Mesothelial cell of epicardium (in vitro differentiated cells): Measurements from ENCODE around the gene ELL3. TPM values are rescaled to one million over a fixed set of nuclear protein-coding genes. Genes with fewer than 3 reads are reported as not detected.
A peak's percentile ranks its signal among the peaks of the same experiment; 100 is the strongest.
"Not testable (repeated sequence)": the region's sequence is repeated elsewhere in the genome, so short reads cannot be mapped to it uniquely, and the experiment has no call there.

Source experiments
- DNase-seq, 2 experiments: peaks; one replicate each; pipeline ENCODE4 v3.0.0; 2021; ENCODE audit warnings: low spot score in 2 of 2; ENCODE audit not compliant: unreplicated experiment in 2 of 2
- H3K27ac Mint-ChIP-seq: 2 replicates; pipeline ENCODE4 v1.8.0; 2021; ENCODE audit warnings: mixed read lengths
- H3K27me3 Mint-ChIP-seq: 2 replicates; pipeline ENCODE4 v1.8.0; 2021; ENCODE audit warnings: low read depth, mixed read lengths
- H3K36me3 Mint-ChIP-seq: 2 replicates; pipeline ENCODE4 v1.8.0; 2021; ENCODE audit warnings: mixed read lengths
- H3K4me1 Mint-ChIP-seq: 2 replicates; pipeline ENCODE4 v1.8.0; 2021; ENCODE audit warnings: mixed read lengths
- H3K4me3 Mint-ChIP-seq: 2 replicates; pipeline ENCODE4 v1.8.0; 2021; ENCODE audit warnings: mild to moderate bottlenecking, moderate library complexity, mixed read lengths
- H3K9me3 Mint-ChIP-seq: 2 replicates; pipeline ENCODE4 v1.8.0; 2021; ENCODE audit warnings: mixed read lengths
- CTCF ChIP-seq: fragments of 200-600 bp; sonication (generic); IDR thresholded peaks from one replicate; pipeline ENCODE4 v1.5.0; 2021; ENCODE audit warnings: antibody characterized with exemption; ENCODE audit not compliant: unreplicated experiment
- total RNA-seq: library from RNA; stranded (reverse); gene quantifications from 3 replicates; pipeline ENCODE4 v1.2.1, GENCODE V29; 2021

Gene ELL3
- total RNA-seq, 1 donor from 2014 or later: 0.69 TPM

GRCh38 chr15:43749690-43750345 lies 26.9 kb downstream of the ELL3 start:
- no peaks in the 10 kb centered on the region for H3K27me3 Mint-ChIP-seq
- no peak overlapping the region for H3K4me3 Mint-ChIP-seq
- no peak for DNase-seq
- H3K4me1 Mint-ChIP-seq: peaks cover 24% of the 10 kb centered on the region
- peaks cover 4% of the 10 kb centered on the region for H3K36me3 Mint-ChIP-seq
- H3K27ac Mint-ChIP-seq: peak overlapping the region; percentile 61
- no peak for TF ChIP-seq CTCF
- no peaks in the 10 kb centered on the region for H3K9me3 Mint-ChIP-seq

GRCh38 chr15:43748376-43748775 lies 28.4 kb downstream of the ELL3 start:
- H3K4me1 Mint-ChIP-seq: peaks cover 24% of the 10 kb centered on the region
- H3K27ac Mint-ChIP-seq: peak overlapping the region; percentile 35

GRCh38 chr15:43746903-43747309 lies 29.9 kb downstream of the ELL3 start:
- peaks cover 20% of the 10 kb centered on the region for H3K4me1 Mint-ChIP-seq
- H3K4me3 Mint-ChIP-seq: peak overlapping the region; percentile 92
- H3K9me3 Mint-ChIP-seq, H3K27me3 Mint-ChIP-seq, DNase-seq, H3K36me3 Mint-ChIP-seq: not testable (repeated sequence)
- peak overlapping the region; percentile 99 for H3K27ac Mint-ChIP-seq

More at GRCh38 chr15:43748376-43748775, 28.4 kb downstream of the ELL3 start:
- H3K27me3 Mint-ChIP-seq: no peaks in the 10 kb centered on the region
- H3K4me3 Mint-ChIP-seq: peak overlapping the region; percentile 92
- peaks cover 4% of the 10 kb centered on the region for H3K36me3 Mint-ChIP-seq
- no peak for TF ChIP-seq CTCF
- no peak for DNase-seq
- no peaks in the 10 kb centered on the region for H3K9me3 Mint-ChIP-seq

GRCh38 chr15:43746245-43746902 lies 30.4 kb downstream of the ELL3 start, which contains the start of gene PDIA3:
PDIA3 (plus strand) TSS chr15:43746438; CDS start chr15:43746540, 102 bp downstream.
- not testable (repeated sequence) for H3K27me3 Mint-ChIP-seq, H3K9me3 Mint-ChIP-seq, H3K36me3 Mint-ChIP-seq
- peak; percentile 72 to 86 for DNase-seq
- H3K27ac Mint-ChIP-seq: peak within 1 kb of the TSS; percentile 99
- H3K4me1 Mint-ChIP-seq: peaks cover 16% of the 10 kb centered on the region
- H3K4me3 Mint-ChIP-seq: peak within 1 kb of the TSS; percentile 92

- TF ChIP-seq CTCF: no peak
- H3K27ac Mint-ChIP-seq: no peak overlapping the region
- H3K36me3 Mint-ChIP-seq: no peaks in the 10 kb centered on the region
- H3K4me3 Mint-ChIP-seq: no peak overlapping the region
- peaks cover 4% of the 10 kb centered on the region for H3K27me3 Mint-ChIP-seq
- peaks cover 5% of the 10 kb centered on the region for H3K9me3 Mint-ChIP-seq
- no peaks in the 10 kb centered on the region for H3K4me1 Mint-ChIP-seq
- no peak for DNase-seq
Observed at GRCh38 chr15:43735416-43735815, 41.4 kb downstream of the ELL3 start.

GRCh38 chr15:43728053-43728725 lies 48.6 kb downstream of the ELL3 start:
- not testable (repeated sequence) for H3K27me3 Mint-ChIP-seq, H3K36me3 Mint-ChIP-seq, H3K4me1 Mint-ChIP-seq, H3K27ac Mint-ChIP-seq, DNase-seq, H3K9me3 Mint-ChIP-seq, H3K4me3 Mint-ChIP-seq

GRCh38 chr15:43726306-43726705 lies 50.5 kb downstream of the ELL3 start:
- not testable (repeated sequence) for H3K36me3 Mint-ChIP-seq, DNase-seq, H3K27ac Mint-ChIP-seq, H3K27me3 Mint-ChIP-seq, H3K4me1 Mint-ChIP-seq, H3K4me3 Mint-ChIP-seq, H3K9me3 Mint-ChIP-seq
